ENCODE measurements around the gene ZSWIM1. TPM values are rescaled to one million over a fixed set of nuclear protein-coding genes. Genes with fewer than 3 reads are reported as not detected.

The ZSWIM1 gene
- total RNA-seq, 2 donors from 2014 or later: 9.8 to 13.8 TPM

GRCh38 chr20:45920462-45921336, 39.7 kb downstream of the ZSWIM1 start:
- no peak for DNase-seq (ENCODE audit: low spot score)
- Histone ChIP-seq H3K4me3 (no peak overlapping the region), H3K9me3 (no peaks in the 10 kb centered on the region), H3K4me1 (peaks cover 0 to 63% of the 10 kb centered on the region in 2 donors), H3K27me3 (no peaks in the 10 kb centered on the region), H3K27ac (peak overlapping the region; percentile 73), H3K36me3 (no peaks in the 10 kb centered on the region)
- TF ChIP-seq CTCF (IDR thresholded peaks at IDR 0.05): no peak

GRCh38 chr20:45921337-45922189, 40.5 kb downstream of the ZSWIM1 start:
- no peak overlapping the region for H3K27ac ChIP-seq
- H3K4me3 ChIP-seq: no peak overlapping the region
- no peaks in the 10 kb centered on the region for H3K27me3 ChIP-seq
- peaks cover 0 to 63% of the 10 kb centered on the region in 2 donors for H3K4me1 ChIP-seq
- no peak for TF ChIP-seq CTCF (IDR thresholded peaks at IDR 0.05)
- H3K9me3 ChIP-seq: no peaks in the 10 kb centered on the region
- H3K36me3 ChIP-seq: no peaks in the 10 kb centered on the region
- no peak for DNase-seq (ENCODE audit: low spot score)

GRCh38 chr20:45924391-45925261, 43.6 kb downstream of the ZSWIM1 start:
- no peak for TF ChIP-seq CTCF (IDR thresholded peaks at IDR 0.05)
- Histone ChIP-seq H3K4me3 (no peak overlapping the region), H3K4me1 (peaks cover 0 to 48% of the 10 kb centered on the region in 2 donors), H3K27me3 (no peaks in the 10 kb centered on the region), H3K36me3 (no peaks in the 10 kb centered on the region), H3K27ac (peak overlapping the region; percentile 56 to 74), H3K9me3 (no peaks in the 10 kb centered on the region)
- peak; percentile 80 for DNase-seq (ENCODE audit: low spot score)

- DNase-seq (ENCODE audit: low spot score): no peak
- TF ChIP-seq CTCF (IDR thresholded peaks at IDR 0.05): no peak
- H3K27me3 ChIP-seq: no peaks in the 10 kb centered on the region
- no peaks in the 10 kb centered on the region for H3K9me3 ChIP-seq
- no peaks in the 10 kb centered on the region for H3K36me3 ChIP-seq
- H3K4me1 ChIP-seq: peaks cover 0 to 34% of the 10 kb centered on the region in 2 donors
- H3K4me3 ChIP-seq: no peak overlapping the region
- H3K27ac ChIP-seq: no peak overlapping the region
Measured at GRCh38 chr20:45925821-45926506, 44.9 kb downstream of the ZSWIM1 start.

- no peaks in the 10 kb centered on the region for H3K27me3 ChIP-seq
- no peak overlapping the region for H3K4me3 ChIP-seq
- H3K36me3 ChIP-seq: no peaks in the 10 kb centered on the region
- H3K27ac ChIP-seq: no peak overlapping the region
- no peak for DNase-seq (ENCODE audit: low spot score)
- H3K4me1 ChIP-seq: peaks cover 0 to 28% of the 10 kb centered on the region in 2 donors
- H3K9me3 ChIP-seq: no peaks in the 10 kb centered on the region
- TF ChIP-seq CTCF (IDR thresholded peaks at IDR 0.05): no peak
Measured at GRCh38 chr20:45926731-45927070, 45.7 kb downstream of the ZSWIM1 start.
